Transverse colon (tissue), 4 donors: ENCODE data around the gene RAB28. TPM values are rescaled to one million over a fixed set of nuclear protein-coding genes. Genes with fewer than 3 reads are reported as not detected.

ENCODE experiments used
- DNase-seq: peaks from one replicate; pipeline ENCODE4 v3.0.0-alpha.2; 2019
- H3K27ac ChIP-seq, 4 donors: fragments of 200-600 bp; sonication (generic); 2 replicates each; pipeline ENCODE4 v1.5.1; 2016 to 2018; ENCODE audit warnings: inconsistent platforms in 4 of 4
- H3K27me3 ChIP-seq: fragments of 200-600 bp; sonication (generic); 2 replicates; pipeline ENCODE4 v1.5.1; 2017; ENCODE audit warnings: inconsistent platforms
- H3K36me3 ChIP-seq, 4 donors: fragments of 200-600 bp; sonication (generic); 2 replicates each; pipeline ENCODE4 v1.5.1; 2017 to 2019; ENCODE audit warnings: inconsistent platforms in 4 of 4
- H3K4me1 ChIP-seq, 4 donors: fragments of 200-600 bp; sonication (generic); 2 replicates each; pipeline ENCODE4 v1.5.1; 2017 to 2020; ENCODE audit warnings: inconsistent platforms in 4 of 4
- H3K4me3 ChIP-seq, 4 donors: fragments of 200-600 bp; sonication (generic); 1 replicate in 1 of 4; 2 replicates in 3 of 4; pipeline versions ENCODE4 v1.5.1 to v1.6.1; 2017 to 2019; ENCODE audit warnings: inconsistent platforms in 4 of 4
- H3K9me3 ChIP-seq, 2 donors: fragments of 200-600 bp; sonication (generic); 2 replicates each; pipeline ENCODE4 v1.5.1; 2017 to 2019; ENCODE audit warnings: inconsistent platforms in 2 of 2
- EP300 ChIP-seq: sonication (generic); formaldehyde crosslinking; IDR thresholded peaks from one replicate; pipeline ENCODE4 v1.6.1; 2017; ENCODE audit warnings: antibody characterized with exemption, low read depth
- POLR2A ChIP-seq: fragments of 450-650 bp; IDR thresholded peaks from one replicate; pipeline ENCODE4 v1.6.1; 2016; ENCODE audit warnings: antibody characterized with exemption, mild to moderate bottlenecking, moderate library complexity
- POLR2AphosphoS5 ChIP-seq, 3 donors: sonication (generic); formaldehyde crosslinking; IDR thresholded peaks; one replicate each; pipeline ENCODE4 v1.6.1; 2016; ENCODE audit warnings: antibody characterized with exemption in 3 of 3
- WGBS, 2 donors: methylation state at CpG; one replicate each; pipeline ENCODE4 v1.1.5; 2018; ENCODE audit warnings: low coverage in 1 of 2; 5-methylcytosine and 5-hydroxymethylcytosine counted together
- in situ Hi-C, 4 donors: fragments of 200-750 bp; cut with MboI; loops; one replicate each; pipeline versions ENCODE4 v1.15.0 to v1.15.1; 2017; ENCODE audit warnings: low sequenced_read_pairs in 3 of 4, low pct_ligation_motif_present in 1 of 4, low pct_unique_long_range_greater_than_20kb in 1 of 4
- intact Hi-C: fragments of 100-400 bp; cut with DNase I; formaldehyde crosslinking; loops from one replicate; pipeline ENCODE4 v1.15.1; 2023; ENCODE audit warnings: low total_unique reads
- total RNA-seq, 4 donors: library from RNA; depleted of rRNA; stranded (reverse); fragments of >200 nt; gene quantifications; one replicate each; pipeline ENCODE4 v1.1.0, GENCODE V29; 2016
- TF ChIP-seq, protein P1 (sequence below), 5 experiments: fragments of 200-600 bp in 3 of 5; fragments of 450-650 bp in 2 of 5; sonication (generic) in 3 of 5; IDR thresholded peaks; 1 replicate in 2 of 5; 2 replicates in 3 of 5; pipeline ENCODE4 v1.5.1; 2016 to 2017; ENCODE audit warnings: antibody characterized with exemption in 5 of 5, inconsistent platforms in 3 of 5, mild to moderate bottlenecking in 2 of 5, moderate library complexity in 1 of 5

RAB28 gene
- total RNA-seq, 4 donors from 2014 or later = 6.4 to 19.5 (median 17.8) TPM

DNA sequence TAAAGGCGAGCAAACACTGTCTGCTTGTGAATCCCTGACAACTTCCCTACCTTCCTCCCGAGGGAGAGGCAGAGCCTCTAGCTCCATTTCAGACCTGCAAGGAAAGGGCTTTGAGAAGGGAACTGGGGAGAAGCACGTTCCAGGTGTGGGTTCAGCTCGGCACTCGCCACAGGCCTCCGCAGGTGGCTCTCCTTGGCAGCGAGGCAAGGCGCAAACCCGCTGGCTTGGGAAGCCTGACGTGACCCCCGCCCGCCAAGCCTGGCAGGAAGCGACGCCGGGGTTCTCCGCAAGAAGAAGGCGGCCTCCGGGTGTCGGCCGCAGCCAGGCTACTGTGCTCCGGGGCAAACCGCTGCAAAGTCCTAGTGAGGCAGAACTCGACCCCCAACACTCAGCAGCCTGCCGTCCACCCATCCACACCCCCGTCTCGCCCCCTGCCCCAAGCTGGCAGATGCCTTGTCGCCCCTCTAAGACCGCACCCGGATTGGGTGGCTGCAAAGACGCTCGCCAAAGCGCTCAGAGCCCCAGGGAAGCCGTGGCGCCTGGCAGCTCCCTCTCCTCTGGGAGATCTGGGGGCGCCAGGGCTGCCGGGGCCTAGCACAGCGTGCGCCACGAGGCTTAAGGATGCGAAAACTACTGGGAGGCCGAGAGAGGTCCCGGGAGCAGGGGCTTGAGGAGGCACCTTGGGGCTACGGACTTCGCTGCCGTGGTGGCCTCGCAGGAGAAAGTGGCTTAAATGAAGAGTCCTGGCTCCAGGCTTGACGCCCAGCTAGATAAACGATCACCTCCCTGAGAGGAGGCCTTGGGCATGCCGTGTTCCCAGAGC, 38.4 kb upstream of the RAB28 start:
- no peaks in the 10 kb centered on the region for H3K36me3 ChIP-seq
- DNase-seq = no peak
- intact Hi-C loops = no loop called here
- no peak overlapping the region for H3K4me3 ChIP-seq
- 19 to 29% methylated on average over 1 to 28 of the region's 49 CpGs for WGBS, 2 donors
- TF ChIP-seq POLR2AphosphoS5 (IDR thresholded peaks at IDR 0.05) = no peak
- no peak for TF ChIP-seq POLR2A
- no peak for TF ChIP-seq EP300
- TF ChIP-seq, protein P1, sequence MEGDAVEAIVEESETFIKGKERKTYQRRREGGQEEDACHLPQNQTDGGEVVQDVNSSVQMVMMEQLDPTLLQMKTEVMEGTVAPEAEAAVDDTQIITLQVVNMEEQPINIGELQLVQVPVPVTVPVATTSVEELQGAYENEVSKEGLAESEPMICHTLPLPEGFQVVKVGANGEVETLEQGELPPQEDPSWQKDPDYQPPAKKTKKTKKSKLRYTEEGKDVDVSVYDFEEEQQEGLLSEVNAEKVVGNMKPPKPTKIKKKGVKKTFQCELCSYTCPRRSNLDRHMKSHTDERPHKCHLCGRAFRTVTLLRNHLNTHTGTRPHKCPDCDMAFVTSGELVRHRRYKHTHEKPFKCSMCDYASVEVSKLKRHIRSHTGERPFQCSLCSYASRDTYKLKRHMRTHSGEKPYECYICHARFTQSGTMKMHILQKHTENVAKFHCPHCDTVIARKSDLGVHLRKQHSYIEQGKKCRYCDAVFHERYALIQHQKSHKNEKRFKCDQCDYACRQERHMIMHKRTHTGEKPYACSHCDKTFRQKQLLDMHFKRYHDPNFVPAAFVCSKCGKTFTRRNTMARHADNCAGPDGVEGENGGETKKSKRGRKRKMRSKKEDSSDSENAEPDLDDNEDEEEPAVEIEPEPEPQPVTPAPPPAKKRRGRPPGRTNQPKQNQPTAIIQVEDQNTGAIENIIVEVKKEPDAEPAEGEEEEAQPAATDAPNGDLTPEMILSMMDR (IDR thresholded peaks at IDR 0.05) = no peak
- peaks cover 0 to 2% (median under 1%) of the 10 kb centered on the region in 4 donors for H3K4me1 ChIP-seq
- no peaks in the 10 kb centered on the region for H3K9me3 ChIP-seq
- in situ Hi-C loops = no loop called here
- no peak overlapping the region for H3K27ac ChIP-seq
- H3K27me3 ChIP-seq = peaks cover 80% of the 10 kb centered on the region

DNA sequence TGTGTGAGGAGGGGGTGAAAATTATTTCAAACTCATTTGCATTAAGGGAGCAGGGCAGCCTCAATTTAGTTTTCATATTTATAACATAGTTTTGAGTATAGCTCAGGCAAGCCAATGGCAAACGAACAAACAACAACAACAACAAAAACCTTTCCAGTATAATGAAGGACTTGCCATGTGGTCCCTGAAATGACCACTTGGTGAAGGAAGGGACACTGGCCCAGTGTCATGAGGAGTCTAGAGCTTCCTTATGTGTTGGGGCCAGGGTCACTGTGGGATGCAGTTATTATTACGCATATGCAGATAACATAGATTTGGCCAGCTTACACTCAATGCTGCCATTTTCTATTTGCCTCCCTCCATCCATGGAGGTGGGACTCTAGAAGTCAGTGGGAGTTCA, 36.9 kb upstream of the RAB28 start:
- no peaks in the 10 kb centered on the region for H3K4me1 ChIP-seq
- TF ChIP-seq POLR2AphosphoS5 (IDR thresholded peaks at IDR 0.05) (no peak), POLR2A (no peak), EP300 (no peak)
- TF ChIP-seq, protein P1 (IDR thresholded peaks at IDR 0.05) = no peak
- in situ Hi-C loops = no loop called here
- 43 to 75% methylated on average over 1 to 2 of the region's 2 CpGs for WGBS, 2 donors
- H3K27ac ChIP-seq = no peak overlapping the region
- intact Hi-C loops = no loop called here
- H3K36me3 ChIP-seq = no peaks in the 10 kb centered on the region
- DNase-seq = no peak
- H3K27me3 ChIP-seq = peaks cover 77% of the 10 kb centered on the region
- H3K4me3 ChIP-seq = no peak overlapping the region
- H3K9me3 ChIP-seq = no peaks in the 10 kb centered on the region

GRCh38 chr4:13516315-13516860, 32.2 kb upstream of the RAB28 start:
- Histone ChIP-seq H3K36me3 (no peaks in the 10 kb centered on the region), H3K27ac (no peak overlapping the region), H3K4me3 (no peak overlapping the region), H3K9me3 (no peaks in the 10 kb centered on the region), H3K4me1 (no peaks in the 10 kb centered on the region), H3K27me3 (peaks cover 49% of the 10 kb centered on the region)
- in situ Hi-C loops = no loop called here
- TF ChIP-seq, protein P1 (IDR thresholded peaks at IDR 0.05) = no peak
- TF ChIP-seq EP300 = no peak
- TF ChIP-seq POLR2A = no peak
- TF ChIP-seq POLR2AphosphoS5 (IDR thresholded peaks at IDR 0.05) = no peak
- intact Hi-C loops = no loop called here
- no peak for DNase-seq
- WGBS, 2 donors = 62 to 72% methylated on average over 3 of the region's 3 CpGs

GRCh38 chr4:13515268-13515667, 31.1 kb upstream of the RAB28 start:
- Histone ChIP-seq H3K9me3 (no peaks in the 10 kb centered on the region), H3K36me3 (no peaks in the 10 kb centered on the region), H3K27ac (no peak overlapping the region), H3K4me1 (no peaks in the 10 kb centered on the region), H3K4me3 (no peak overlapping the region), H3K27me3 (peaks cover 38% of the 10 kb centered on the region)
- intact Hi-C loops = no loop called here
- WGBS, 2 donors = 51% methylated on average over 5 of the region's 5 CpGs; no CpG with 5 or more reads in 1 of the 2 donors
- in situ Hi-C loops = no loop called here
- DNase-seq = no peak
- TF ChIP-seq, protein P1 (IDR thresholded peaks at IDR 0.05) = no peak
- TF ChIP-seq POLR2AphosphoS5 (IDR thresholded peaks at IDR 0.05) (no peak), POLR2A (no peak), EP300 (no peak)
